Measurements from ENCODE around the gene TTC6. TPM values are rescaled to one million over a fixed set of nuclear protein-coding genes. Genes with fewer than 3 reads are reported as not detected.

Gene TTC6
- polyA plus RNA-seq, 4 donors, result 0.22 to 3.4 (median 0.54) TPM

DNA sequence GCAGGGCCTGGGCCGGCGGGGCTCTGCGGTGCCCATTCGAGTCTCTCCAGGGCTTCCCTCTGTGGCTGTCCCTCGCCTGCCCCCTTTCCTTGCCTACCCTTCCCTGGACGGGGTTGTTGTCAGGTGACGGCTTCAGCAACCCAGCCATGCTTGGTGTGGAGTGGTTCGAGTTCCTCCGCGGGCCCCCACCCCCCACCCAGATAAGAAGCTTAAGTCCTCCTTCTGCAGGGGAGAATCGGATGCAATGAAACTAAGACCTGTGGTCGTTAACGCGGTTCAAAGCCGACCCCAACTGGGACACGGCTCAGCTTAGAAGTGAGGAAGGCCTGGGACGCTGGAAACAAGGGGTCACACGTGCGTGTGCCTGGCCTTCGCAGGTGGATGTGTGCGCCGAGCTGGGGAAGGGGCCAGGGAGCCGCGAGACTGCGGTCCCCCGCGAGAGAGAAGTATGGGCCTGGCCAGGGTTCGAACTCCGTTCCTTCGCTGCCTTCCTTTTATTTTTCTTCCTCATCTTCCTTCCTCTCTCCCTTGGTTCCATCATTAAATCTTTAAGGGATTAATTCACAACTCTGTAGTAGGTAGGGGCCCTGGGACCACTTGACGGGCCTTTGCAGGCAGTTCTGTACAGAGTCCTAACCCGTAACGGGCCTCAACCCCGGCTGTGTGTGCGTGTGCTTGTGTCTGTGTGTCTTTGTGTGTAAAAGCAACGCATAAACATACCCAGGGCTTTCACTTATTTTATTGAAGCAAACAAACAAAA, 3.5 kb downstream of the TTC6 start:
- Histone ChIP-seq H3K27me3 (ENCODE audit: control insufficient read depth in 3 of 3, insufficient read depth in 3 of 3, low read length in 3 of 3) (peaks cover 0 to 73% (median 65%) of the 10 kb centered on the region in 3 donors), H3K4me3 (ENCODE audit: low read depth in 1 of 3, low read length in 3 of 3) (peak overlapping the region; percentile 29 to 69 (median 31)), H3K9me3 (ENCODE audit: control insufficient read depth in 2 of 2, insufficient read depth in 1 of 2, low read depth in 1 of 2, low read length in 1 of 2) (no peaks in the 10 kb centered on the region), H3K36me3 (ENCODE audit: control insufficient read depth in 3 of 3, insufficient read depth in 2 of 3, low read depth in 1 of 3, low read length in 3 of 3) (no peaks in the 10 kb centered on the region), H3K4me1 (ENCODE audit: control insufficient read depth in 3 of 3, insufficient read depth in 2 of 3, low read depth in 1 of 3, low read length in 2 of 3) (peaks cover 0 to 35% (median 10%) of the 10 kb centered on the region in 3 donors), H3K27ac (ENCODE audit: low read depth in 1 of 3, low read length in 2 of 3) (peak overlapping the region in 1 of 3 donors; percentile 99)
- WGBS, 3 donors, result 31 to 71% (median 50%) methylated on average over 33 to 36 of the region's 36 CpGs
- no peak for FAIRE-seq
- no peak for DNase-seq

GRCh38 chr14:37599507-37600368, 4.3 kb downstream of the TTC6 start:
- WGBS, 3 donors, result 6 to 18% (median 11%) methylated on average over 57 of the region's 57 CpGs
- no peaks in the 10 kb centered on the region for H3K9me3 ChIP-seq (ENCODE audit: control insufficient read depth in 2 of 2, insufficient read depth in 1 of 2, low read depth in 1 of 2, low read length in 1 of 2)
- peaks cover 0 to 75% (median 69%) of the 10 kb centered on the region in 3 donors for H3K27me3 ChIP-seq (ENCODE audit: control insufficient read depth in 3 of 3, insufficient read depth in 3 of 3, low read length in 3 of 3)
- no peak for FAIRE-seq
- no peaks in the 10 kb centered on the region for H3K36me3 ChIP-seq (ENCODE audit: control insufficient read depth in 3 of 3, insufficient read depth in 2 of 3, low read depth in 1 of 3, low read length in 3 of 3)
- peak; percentile 16 to 76 for DNase-seq
- H3K4me3 ChIP-seq (ENCODE audit: low read depth in 1 of 3, low read length in 3 of 3), result peak overlapping the region in 2 of 3 donors; percentile 31 to 69
- H3K4me1 ChIP-seq (ENCODE audit: control insufficient read depth in 3 of 3, insufficient read depth in 2 of 3, low read depth in 1 of 3, low read length in 2 of 3), result peaks cover 0 to 35% (median 10%) of the 10 kb centered on the region in 3 donors
- peak overlapping the region in 1 of 3 donors; percentile 99 for H3K27ac ChIP-seq (ENCODE audit: low read depth in 1 of 3, low read length in 2 of 3)

DNA sequence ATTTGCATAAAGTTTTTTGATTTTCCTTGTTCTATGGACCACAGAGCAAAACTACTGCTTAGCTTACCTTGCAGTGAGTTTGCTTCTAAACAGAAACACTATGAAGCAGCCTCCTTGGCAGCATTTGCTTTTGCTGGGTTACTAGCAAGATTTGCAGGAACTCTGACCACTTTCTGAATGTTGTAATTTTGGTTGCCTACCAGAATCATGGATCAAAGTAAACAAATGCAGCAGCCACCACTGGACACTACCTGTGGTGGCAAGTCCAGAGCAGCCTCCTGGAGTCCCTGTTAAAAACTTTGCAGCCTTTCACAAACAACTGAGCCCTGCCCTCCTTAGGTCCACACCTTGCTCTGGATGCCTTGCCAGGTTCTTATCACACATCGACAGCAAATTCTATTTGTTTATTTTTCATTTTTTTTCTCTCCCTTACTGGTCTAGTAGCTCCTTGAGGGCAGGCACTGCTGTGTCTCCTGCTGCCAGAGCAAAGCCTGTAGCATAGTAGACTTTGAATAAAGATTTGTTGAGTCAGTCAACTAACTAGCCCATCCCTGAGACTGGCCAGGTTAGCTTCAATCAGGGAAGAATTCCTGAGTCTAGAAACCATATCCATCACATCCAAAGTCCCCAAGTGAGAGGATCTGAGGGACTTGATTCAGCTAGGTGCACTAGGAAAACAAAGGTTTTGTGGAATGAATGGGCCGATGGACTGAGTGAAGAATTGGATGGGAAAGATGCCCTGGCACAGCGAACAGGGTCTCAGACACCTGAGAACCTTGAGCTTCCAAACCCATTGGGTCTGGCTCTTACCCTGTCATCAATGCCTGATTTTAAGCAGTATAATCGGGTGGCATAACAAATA, 5.7 kb downstream of the TTC6 start:
- Histone ChIP-seq H3K4me1 (ENCODE audit: control insufficient read depth in 3 of 3, insufficient read depth in 2 of 3, low read depth in 1 of 3, low read length in 2 of 3) (peaks cover 0 to 35% (median 10%) of the 10 kb centered on the region in 3 donors), H3K4me3 (ENCODE audit: low read depth in 1 of 3, low read length in 3 of 3) (no peak overlapping the region), H3K27me3 (ENCODE audit: control insufficient read depth in 3 of 3, insufficient read depth in 3 of 3, low read length in 3 of 3) (peaks cover 0 to 66% (median 61%) of the 10 kb centered on the region in 3 donors), H3K9me3 (ENCODE audit: control insufficient read depth in 2 of 2, insufficient read depth in 1 of 2, low read depth in 1 of 2, low read length in 1 of 2) (no peaks in the 10 kb centered on the region), H3K27ac (ENCODE audit: low read depth in 1 of 3, low read length in 2 of 3) (no peak overlapping the region), H3K36me3 (ENCODE audit: control insufficient read depth in 3 of 3, insufficient read depth in 2 of 3, low read depth in 1 of 3, low read length in 3 of 3) (no peaks in the 10 kb centered on the region)
- WGBS, 3 donors, result 48 to 57% (median 50%) methylated on average over 4 of the region's 4 CpGs
- peak; percentile 35 to 36 for DNase-seq
- no peak for FAIRE-seq

- Histone ChIP-seq H3K4me1 (ENCODE audit: control insufficient read depth in 3 of 3, insufficient read depth in 2 of 3, low read depth in 1 of 3, low read length in 2 of 3) (peaks cover 0 to 35% (median 10%) of the 10 kb centered on the region in 3 donors), H3K36me3 (ENCODE audit: control insufficient read depth in 3 of 3, insufficient read depth in 2 of 3, low read depth in 1 of 3, low read length in 3 of 3) (no peaks in the 10 kb centered on the region), H3K27me3 (ENCODE audit: control insufficient read depth in 3 of 3, insufficient read depth in 3 of 3, low read length in 3 of 3) (peaks cover 0 to 63% (median 60%) of the 10 kb centered on the region in 3 donors), H3K27ac (ENCODE audit: low read depth in 1 of 3, low read length in 2 of 3) (no peak overlapping the region), H3K4me3 (ENCODE audit: low read depth in 1 of 3, low read length in 3 of 3) (peak overlapping the region in 1 of 3 donors; percentile 36), H3K9me3 (ENCODE audit: control insufficient read depth in 2 of 2, insufficient read depth in 1 of 2, low read depth in 1 of 2, low read length in 1 of 2) (no peaks in the 10 kb centered on the region)
- 20 to 28% (median 28%) methylated on average over 22 of the region's 22 CpGs for WGBS, 3 donors
- no peak for FAIRE-seq
- DNase-seq, result peak; percentile 13 to 57
Observed at GRCh38 chr14:37601865-37602264, 6.4 kb downstream of the TTC6 start.

DNA sequence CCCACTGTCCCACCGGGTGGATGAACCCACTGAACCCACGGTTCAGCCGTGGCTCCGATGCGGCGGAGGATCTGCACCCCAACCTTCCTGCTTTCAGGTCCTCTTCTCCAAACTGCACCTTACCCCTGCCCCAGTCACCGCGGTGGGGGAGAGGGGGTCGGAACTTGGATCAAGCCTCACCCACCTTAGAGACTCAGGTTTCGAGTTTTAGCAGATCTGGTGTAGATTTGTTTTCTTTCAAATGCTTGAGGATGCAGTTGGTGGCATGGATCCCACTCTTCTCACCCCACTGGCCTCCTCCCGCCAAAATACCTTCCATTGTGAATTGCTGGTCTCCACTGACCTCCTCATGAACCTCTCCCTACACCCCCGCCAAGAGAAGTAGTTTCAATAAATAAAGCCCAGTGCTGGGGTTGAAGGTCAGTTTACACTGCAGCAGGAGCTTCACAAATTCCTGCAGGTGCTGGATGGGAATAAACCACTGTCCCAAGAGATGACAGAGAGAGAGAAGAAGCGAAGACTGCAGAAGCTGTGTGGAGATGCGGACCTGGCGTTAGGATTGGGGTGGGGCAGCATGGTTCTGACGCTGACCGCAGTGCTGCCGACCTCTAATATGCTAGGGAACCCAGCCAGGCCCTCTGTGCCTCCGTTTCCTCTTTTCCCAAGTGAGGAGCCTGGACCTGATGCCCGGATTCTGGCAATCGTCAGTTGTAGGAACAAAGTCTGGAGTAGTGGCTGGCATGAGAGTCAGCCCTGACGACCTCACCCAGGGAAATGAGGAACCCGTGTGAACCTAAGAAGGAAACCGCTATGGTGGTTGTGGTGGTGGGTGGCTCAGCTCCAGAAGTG, 7.4 kb downstream of the TTC6 start:
- H3K9me3 ChIP-seq (ENCODE audit: control insufficient read depth in 2 of 2, insufficient read depth in 1 of 2, low read depth in 1 of 2, low read length in 1 of 2), result no peaks in the 10 kb centered on the region
- FAIRE-seq (no peak), DNase-seq (peak; percentile 42 to 50)
- H3K4me1 ChIP-seq (ENCODE audit: control insufficient read depth in 3 of 3, insufficient read depth in 2 of 3, low read depth in 1 of 3, low read length in 2 of 3), result peaks cover 0 to 29% (median 10%) of the 10 kb centered on the region in 3 donors
- no peaks in the 10 kb centered on the region for H3K36me3 ChIP-seq (ENCODE audit: control insufficient read depth in 3 of 3, insufficient read depth in 2 of 3, low read depth in 1 of 3, low read length in 3 of 3)
- peaks cover 0 to 54% (median 53%) of the 10 kb centered on the region in 3 donors for H3K27me3 ChIP-seq (ENCODE audit: control insufficient read depth in 3 of 3, insufficient read depth in 3 of 3, low read length in 3 of 3)
- 16 to 17% (median 16%) methylated on average over 24 of the region's 24 CpGs for WGBS, 3 donors
- H3K27ac ChIP-seq (ENCODE audit: low read depth in 1 of 3, low read length in 2 of 3), result no peak overlapping the region
- peak overlapping the region in 1 of 3 donors; percentile 36 for H3K4me3 ChIP-seq (ENCODE audit: low read depth in 1 of 3, low read length in 3 of 3)

DNA sequence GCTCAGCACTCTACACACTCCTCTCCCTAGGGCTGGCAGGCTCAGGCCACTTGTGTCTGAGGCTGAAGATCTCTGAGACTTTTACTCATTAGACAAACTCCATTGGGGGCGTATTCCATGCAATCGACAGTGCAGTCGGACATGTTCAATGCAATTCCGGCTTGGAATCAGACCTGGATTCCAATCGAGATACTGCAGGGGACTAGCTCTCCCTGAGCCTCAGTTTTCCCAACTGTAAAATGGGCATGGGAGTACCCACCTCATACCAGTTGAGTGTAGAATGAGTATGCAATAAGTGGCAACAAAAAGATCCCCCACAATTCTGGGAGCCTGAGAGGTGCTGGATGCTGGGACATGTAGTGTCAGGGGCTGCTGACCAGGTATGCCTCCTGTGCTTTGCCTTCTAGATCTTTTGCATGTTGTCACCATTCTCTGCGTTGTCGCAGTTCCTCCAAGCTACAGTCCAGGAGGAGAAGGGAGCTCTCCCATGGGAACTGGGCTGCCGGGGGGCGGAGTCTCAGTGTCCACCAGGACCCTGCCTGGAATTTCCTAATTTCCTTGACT, 8.3 kb downstream of the TTC6 start:
- peaks cover 0 to 26% (median 4%) of the 10 kb centered on the region in 3 donors for H3K4me1 ChIP-seq (ENCODE audit: control insufficient read depth in 3 of 3, insufficient read depth in 2 of 3, low read depth in 1 of 3, low read length in 2 of 3)
- 80 to 89% (median 86%) methylated on average over 9 of the region's 9 CpGs for WGBS, 3 donors
- peaks cover 0 to 44% (median 44%) of the 10 kb centered on the region in 3 donors for H3K27me3 ChIP-seq (ENCODE audit: control insufficient read depth in 3 of 3, insufficient read depth in 3 of 3, low read length in 3 of 3)
- no peaks in the 10 kb centered on the region for H3K36me3 ChIP-seq (ENCODE audit: control insufficient read depth in 3 of 3, insufficient read depth in 2 of 3, low read depth in 1 of 3, low read length in 3 of 3)
- FAIRE-seq, result no peak
- no peak overlapping the region for H3K4me3 ChIP-seq (ENCODE audit: low read depth in 1 of 3, low read length in 3 of 3)
- DNase-seq, result no peak
- no peaks in the 10 kb centered on the region for H3K9me3 ChIP-seq (ENCODE audit: control insufficient read depth in 2 of 2, insufficient read depth in 1 of 2, low read depth in 1 of 2, low read length in 1 of 2)
- H3K27ac ChIP-seq (ENCODE audit: low read depth in 1 of 3, low read length in 2 of 3), result no peak overlapping the region

- H3K4me3 ChIP-seq (ENCODE audit: low read depth in 1 of 3, low read length in 3 of 3), result no peak overlapping the region
- peaks cover 0 to 8% (median 0%) of the 10 kb centered on the region in 3 donors for H3K4me1 ChIP-seq (ENCODE audit: control insufficient read depth in 3 of 3, insufficient read depth in 2 of 3, low read depth in 1 of 3, low read length in 2 of 3)
- DNase-seq (no peak), FAIRE-seq (no peak)
- no peak overlapping the region for H3K27ac ChIP-seq (ENCODE audit: low read depth in 1 of 3, low read length in 2 of 3)
- H3K36me3 ChIP-seq (ENCODE audit: control insufficient read depth in 3 of 3, insufficient read depth in 2 of 3, low read depth in 1 of 3, low read length in 3 of 3), result peaks cover 0 to 2% (median 0%) of the 10 kb centered on the region in 3 donors
- H3K27me3 ChIP-seq (ENCODE audit: control insufficient read depth in 3 of 3, insufficient read depth in 3 of 3, low read length in 3 of 3), result peaks cover 0 to 30% (median 28%) of the 10 kb centered on the region in 3 donors
- H3K9me3 ChIP-seq (ENCODE audit: control insufficient read depth in 2 of 2, insufficient read depth in 1 of 2, low read depth in 1 of 2, low read length in 1 of 2), result peaks cover 0 to 5% of the 10 kb centered on the region in 2 donors
Observed at GRCh38 chr14:37606678-37607077, 11.2 kb downstream of the TTC6 start.
